Ovary (tissue), 3 donors: ENCODE results near the gene AMACR.

Source experiments
- CTCF ChIP-seq, 3 donors: fragments of 450-650 bp in 2 of 3; fragments of 200-600 bp in 1 of 3; IDR thresholded peaks; one replicate each; pipeline versions ENCODE4 v1.5.1 to v1.8.0; 2016 to 2022; ENCODE audit warnings: antibody characterized with exemption in 3 of 3, mild to moderate bottlenecking in 1 of 3
- EP300 ChIP-seq: sonication (generic); formaldehyde crosslinking; IDR thresholded peaks from one replicate; pipeline ENCODE4 v1.6.1; 2017; ENCODE audit warnings: antibody characterized with exemption
- POLR2A ChIP-seq: fragments of 450-650 bp; IDR thresholded peaks from one replicate; pipeline ENCODE4 v1.6.1; 2017; ENCODE audit warnings: antibody characterized with exemption, mild to moderate bottlenecking, moderate library complexity
- donor health status: DM: no; HTN: no; CAD: no.

DNA sequence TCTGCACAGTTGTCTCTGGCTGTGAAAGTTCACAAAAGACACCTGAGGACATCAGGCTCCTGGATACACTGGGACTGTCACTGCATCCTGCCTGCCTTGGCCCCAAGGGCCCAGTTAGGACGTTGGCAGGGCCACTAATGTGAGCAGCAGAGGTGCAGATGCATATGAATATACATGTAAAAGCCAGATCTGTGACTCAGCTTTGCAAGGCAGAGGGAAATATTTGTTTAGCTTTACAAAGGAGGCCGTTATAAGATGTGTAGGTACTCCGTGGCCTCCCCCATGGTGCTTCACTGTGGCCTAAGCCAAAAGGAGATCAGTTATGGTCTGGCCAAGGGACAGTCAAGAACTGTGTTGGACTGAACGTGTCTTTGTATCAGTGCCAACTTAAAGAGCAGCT lies 39.3 kb upstream of the AMACR start:
- TF ChIP-seq CTCF (IDR thresholded peaks at IDR 0.05) = no peak
- TF ChIP-seq POLR2A = no peak
- TF ChIP-seq EP300 = no peak
